HG02798 (cell line): ENCODE measurements around the gene PATJ.

ENCODE experiments used
- ATAC-seq: cut with Tn5 transposase; IDR thresholded peaks from one replicate; pipeline ENCODE4 v1.9.1; 2021; ENCODE audit warnings: mild to moderate bottlenecking; ENCODE audit not compliant: unreplicated experiment, poor library complexity

The PATJ gene

GRCh38 chr1:62071695-62072094 is 329.4 kb downstream of the PATJ start:
- ATAC-seq = no peak

GRCh38 chr1:62076286-62076685 is 334.0 kb downstream of the PATJ start:
- no peak for ATAC-seq

- ATAC-seq = no peak
Observed at GRCh38 chr1:62077821-62078220, 335.5 kb downstream of the PATJ start.

DNA sequence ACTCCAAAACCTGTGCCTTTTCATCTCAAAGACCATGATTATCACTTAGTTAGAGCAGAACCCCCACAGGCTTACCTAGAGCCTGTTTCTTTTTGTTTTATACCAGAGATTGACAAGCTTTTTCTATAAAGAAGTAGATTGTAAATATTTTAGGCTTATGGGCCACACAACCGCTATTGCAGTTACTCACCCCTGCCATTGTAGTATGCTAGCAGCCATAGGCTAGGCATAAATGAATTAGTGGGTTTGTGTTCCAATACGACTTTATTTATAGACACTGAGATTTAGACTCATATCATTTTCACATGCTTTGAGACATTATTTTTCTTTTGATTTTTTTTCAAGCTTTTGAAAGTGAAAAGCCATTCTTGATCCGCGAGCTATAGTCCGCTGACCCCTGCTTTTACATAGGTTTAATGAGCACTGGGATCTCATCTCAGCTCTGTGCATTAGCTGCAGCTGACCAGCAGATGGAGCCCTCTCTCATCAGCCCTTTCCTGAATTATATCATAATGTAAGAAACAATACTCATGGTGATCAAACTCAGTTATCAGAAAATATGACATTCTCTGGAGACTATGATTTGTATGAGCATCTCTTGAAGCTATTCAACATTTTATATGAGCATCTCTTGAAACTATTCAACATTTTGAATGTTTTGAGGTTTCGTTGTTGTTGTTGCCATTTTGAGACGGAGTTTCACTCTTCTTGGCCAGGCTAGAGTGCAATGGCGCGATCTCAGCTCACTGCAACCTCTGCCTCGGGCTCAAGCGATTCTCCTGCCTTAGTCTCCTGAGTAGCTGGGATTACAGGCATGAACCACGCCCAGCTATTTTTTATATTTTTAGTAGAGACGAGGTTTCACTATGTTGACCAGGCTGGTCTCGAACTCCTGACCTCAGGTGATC is 340.4 kb downstream of the PATJ start:
- peak; percentile 81 for ATAC-seq

DNA sequence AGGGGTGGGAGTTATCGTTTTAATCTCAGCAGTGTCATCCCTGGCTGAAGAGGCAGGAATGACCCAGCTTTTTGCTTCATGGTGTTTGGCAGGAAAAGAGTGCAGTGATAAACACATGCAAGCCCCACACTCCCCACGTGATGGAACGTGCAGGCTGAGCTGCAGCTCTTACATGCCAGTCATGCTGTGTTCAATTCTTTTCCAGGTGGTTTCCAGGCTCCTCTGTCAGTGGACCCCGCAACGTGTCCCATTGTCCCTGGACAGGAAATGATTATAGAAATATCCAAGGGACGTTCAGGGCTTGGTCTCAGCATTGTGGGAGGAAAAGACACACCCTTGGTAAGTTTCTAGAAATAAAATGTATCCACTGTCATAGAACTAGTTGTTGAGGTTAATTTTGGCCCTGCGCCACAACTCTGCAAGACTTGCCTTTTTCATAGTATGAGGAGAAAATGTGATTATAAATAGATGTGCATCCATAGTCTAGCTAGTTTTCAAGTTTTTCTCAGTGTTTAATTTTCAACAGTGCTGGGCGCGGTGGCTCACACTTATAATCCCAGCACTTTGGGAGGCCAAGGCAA is 342.1 kb downstream of the PATJ start:
- ATAC-seq = no peak

DNA sequence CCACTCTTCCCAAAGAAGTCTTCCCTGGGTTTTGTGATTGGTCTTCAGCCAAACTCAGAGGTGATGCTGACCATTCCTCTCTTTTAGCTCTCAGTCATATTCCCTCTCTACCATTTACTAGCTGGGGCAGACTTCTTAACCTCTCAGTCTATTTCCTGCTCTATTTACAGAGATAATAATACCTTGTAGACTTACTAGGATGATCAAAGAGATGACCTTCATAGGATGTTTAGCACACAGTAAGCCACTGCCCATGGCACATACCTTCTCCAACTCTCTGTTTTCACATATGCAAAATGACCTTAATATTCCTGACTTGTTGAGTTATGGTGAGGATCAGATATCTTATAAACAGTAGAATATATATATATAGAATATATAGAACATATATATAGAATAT is 346.2 kb downstream of the PATJ start:
- ATAC-seq = no peak

DNA sequence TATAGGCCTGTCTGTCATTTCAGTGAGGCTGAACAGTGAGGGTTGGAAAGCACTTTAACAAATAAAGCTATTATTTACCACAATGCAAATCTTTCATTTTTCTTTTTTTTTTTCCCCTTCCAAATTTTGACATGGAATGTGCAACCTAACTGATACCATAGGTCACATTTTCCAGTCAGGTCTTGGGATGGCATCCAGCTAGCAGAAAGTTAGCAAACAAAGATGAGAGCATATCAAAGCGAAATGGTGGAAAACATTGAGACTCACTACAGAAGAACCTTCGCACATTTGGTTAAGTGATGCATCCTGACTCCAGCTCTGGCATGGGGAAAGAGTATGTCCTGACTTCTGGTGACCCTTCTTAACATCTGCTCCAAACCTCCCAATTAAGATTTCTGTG is 347.3 kb downstream of the PATJ start:
- ATAC-seq = no peak

DNA sequence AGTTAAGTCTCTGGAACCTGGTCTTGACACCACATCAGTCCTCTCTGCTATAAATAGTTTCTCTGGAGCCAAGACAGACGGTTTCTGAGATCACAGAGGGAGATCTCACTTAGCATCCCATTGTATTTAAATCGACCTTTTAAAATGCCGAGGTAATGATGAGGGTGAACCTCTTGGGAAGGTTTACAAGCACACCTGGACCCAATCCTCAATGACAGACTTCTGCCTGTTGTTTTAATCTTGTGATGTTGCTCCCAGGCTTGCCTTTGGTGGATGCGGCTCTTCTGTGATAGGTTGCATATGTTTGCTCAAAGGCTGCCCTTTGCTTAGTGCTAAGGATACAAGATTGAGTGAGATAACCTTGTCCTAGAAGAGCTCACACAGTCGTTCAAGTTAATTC is 347.7 kb downstream of the PATJ start:
- ATAC-seq = no peak

GRCh38 chr1:62092110-62092509 is 349.8 kb downstream of the PATJ start:
- no peak for ATAC-seq

DNA sequence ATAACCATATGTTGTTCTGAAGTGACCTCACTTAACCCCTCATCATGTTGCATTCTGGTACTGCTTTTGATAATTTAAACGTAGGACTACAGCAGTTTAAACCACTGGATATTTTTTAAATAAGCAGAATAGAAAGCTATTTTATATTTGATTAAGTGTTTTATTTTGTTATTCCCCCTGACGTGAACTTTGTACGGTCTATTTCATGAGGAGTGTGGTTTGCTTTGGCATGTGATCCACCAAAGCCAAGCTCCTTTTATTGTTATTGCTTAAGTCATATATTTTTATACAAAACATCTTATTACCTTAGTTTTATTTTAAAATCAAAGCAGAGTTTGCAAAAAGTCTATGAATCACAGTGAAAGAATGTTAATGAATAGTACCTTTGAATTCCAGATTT is 351.0 kb downstream of the PATJ start:
- no peak for ATAC-seq

GRCh38 chr1:62097464-62097863 is 355.2 kb downstream of the PATJ start:
- no peak for ATAC-seq

DNA sequence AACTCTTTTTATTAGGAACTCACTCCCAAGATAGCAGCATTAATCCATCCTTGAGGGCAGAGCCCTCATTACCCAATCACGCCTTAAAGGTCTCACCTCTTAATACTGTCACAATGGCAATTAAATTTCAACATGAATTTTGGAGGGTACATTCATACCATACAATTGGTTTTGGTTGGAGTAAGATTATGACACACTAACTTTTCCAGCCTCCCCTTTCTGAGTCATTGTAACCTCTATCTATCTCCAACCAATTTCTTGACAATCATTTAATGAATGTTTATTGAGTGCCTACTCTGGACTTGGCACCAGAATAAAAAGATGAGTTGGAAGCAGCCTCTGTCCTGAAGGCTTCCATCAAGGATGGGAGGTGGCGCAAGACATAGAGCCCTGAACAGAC is 358.2 kb downstream of the PATJ start:
- no peak for ATAC-seq

DNA sequence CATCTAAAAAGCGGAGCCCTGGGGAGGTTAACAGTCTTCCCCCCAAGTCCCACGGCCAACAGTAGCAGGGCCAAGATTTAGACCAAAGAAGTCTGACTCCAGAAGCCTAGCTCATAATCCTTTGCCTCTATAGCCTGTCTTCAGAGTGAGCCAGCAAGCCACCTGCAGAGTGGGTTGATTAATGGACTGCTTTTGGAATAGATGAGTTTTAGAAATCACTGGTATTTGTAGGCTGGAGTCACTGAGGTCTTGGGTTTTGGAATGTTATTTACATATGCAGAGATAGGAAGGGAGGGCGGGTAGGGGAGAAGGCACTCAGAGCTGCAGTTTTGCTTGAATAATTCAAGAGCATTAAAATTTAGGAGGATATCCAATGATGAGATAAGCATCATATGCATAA is 361.6 kb downstream of the PATJ start:
- ATAC-seq = no peak

- no peak for ATAC-seq
Observed at GRCh38 chr1:62107923-62108322, 365.6 kb downstream of the PATJ start.

- ATAC-seq = no peak
Observed at GRCh38 chr1:62109124-62109523, 366.8 kb downstream of the PATJ start.

DNA sequence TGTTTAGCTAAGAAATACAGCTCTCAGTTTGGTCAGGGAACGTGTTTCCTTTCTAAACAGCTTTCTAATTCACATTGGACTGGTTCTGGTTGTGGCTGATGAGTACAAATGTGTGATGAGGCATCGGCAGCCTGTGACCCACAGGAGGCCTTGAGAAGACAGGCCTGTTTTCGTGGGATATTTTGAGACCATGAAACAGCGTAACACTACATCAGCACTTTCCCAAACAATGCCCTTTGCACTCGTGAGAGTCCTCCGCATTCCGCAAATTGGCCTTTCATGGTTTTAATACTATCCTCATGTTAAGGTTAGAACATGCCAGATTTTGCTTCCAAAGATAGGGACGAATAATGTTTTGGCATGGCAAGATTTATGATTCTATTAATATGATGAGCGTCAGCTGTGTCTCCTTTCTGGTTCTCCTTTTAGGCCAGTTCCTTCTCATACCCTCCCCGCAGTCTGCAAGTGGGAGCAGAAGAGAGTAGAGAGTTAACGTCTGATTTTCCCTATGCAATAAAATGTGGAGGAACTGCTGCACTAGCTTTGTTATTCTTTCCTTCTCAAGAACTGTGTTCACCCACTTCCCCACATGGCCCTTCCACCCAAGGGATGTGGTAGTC is 368.0 kb downstream of the PATJ start:
- ATAC-seq = no peak

- no peak for ATAC-seq
Observed at GRCh38 chr1:62111084-62111483, 368.8 kb downstream of the PATJ start.

GRCh38 chr1:62113507-62113906 is 371.2 kb downstream of the PATJ start:
- ATAC-seq = no peak

DNA sequence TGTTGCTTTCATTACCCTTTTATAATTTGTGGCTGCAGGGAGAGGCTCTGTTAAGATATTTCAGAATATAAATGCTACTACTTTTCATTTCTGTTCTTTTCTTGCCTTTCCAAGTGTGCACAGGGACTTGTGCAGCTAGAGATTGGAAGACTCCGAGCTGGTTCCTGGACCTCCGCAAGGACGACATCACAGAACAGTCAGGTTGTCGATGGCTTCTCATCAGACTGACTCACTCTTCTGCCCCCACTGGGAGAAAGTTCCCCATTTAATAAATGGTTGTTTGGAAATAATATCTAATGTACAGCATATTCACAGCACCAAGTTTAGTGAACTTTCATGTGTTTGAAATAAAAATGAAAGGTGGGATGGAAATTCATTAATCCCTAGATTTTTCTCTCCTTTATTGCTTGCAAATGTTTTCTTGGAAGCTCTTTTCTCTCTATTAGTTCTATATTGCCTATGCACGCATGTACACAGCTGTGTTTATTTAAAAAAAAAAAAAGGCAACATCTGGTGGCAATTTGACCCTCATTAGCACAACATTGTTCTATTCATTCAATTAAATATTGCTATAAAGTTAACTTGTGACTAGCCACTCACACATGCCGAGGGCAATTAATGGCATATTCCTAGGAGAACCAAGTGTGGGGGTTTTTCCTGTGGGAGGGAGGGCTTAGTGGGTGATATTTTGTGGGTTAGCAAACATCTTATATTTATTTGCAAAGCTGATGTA is 374.9 kb downstream of the PATJ start:
- no peak for ATAC-seq

DNA sequence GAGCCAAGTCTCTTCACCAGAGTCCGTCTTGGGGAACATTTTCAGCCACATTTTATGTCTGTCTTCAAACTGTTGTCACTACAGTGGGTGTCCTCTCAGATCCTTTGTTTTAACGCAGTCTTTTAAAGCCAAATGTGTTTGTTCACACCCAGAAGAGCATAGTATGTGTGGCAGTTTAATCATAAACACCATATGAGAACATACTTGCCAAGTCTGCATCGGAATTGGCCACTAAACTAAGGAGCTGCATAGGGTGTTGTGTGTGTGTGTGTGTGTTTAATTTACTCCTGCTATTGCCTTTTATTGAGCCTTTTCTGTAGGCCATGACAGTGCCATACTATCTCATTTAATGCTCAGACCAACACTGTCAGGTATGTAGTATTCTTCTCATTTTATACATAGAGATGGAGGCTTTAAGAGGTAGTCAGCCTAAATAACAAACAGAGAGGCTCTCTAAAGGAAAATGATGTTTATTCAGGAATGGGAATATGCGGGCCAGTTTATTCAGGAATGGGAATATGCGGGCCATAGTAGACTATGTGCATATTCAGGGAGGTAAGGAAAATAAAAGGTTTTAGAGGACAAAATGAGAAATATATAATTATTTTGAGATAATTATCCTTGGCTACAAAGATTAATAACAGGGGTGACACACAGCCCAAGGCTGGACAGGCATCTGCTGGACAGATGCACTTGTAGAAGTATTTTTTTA is 384.5 kb downstream of the PATJ start:
- no peak for ATAC-seq
